ENCODE measurements around the gene ABHD8.

- TF ChIP-seq CTCF (conservative IDR thresholded peaks at IDR 0.05; ENCODE audit: low read depth, low read length): no peak
- no peak for TF ChIP-seq CEBPB (IDR thresholded peaks at IDR 0.05; ENCODE audit: low read depth, low read length)
- TF ChIP-seq POLR2A (IDR thresholded peaks at IDR 0.05; ENCODE audit: low read depth, low read length): no peak
- no peak for TF ChIP-seq FOS (IDR thresholded peaks at IDR 0.05; ENCODE audit: low read depth, low read length)
- TF ChIP-seq SMC3 (IDR thresholded peaks at IDR 0.05; ENCODE audit: low read depth, low read length): no peak
- TF ChIP-seq NFE2L2 (IDR thresholded peaks at IDR 0.05; ENCODE audit: low read depth, low read length): no peak
- no peak for TF ChIP-seq BHLHE40 (IDR thresholded peaks at IDR 0.05; ENCODE audit: low read depth, low read length)
- TF ChIP-seq MAZ (IDR thresholded peaks at IDR 0.05; ENCODE audit: borderline replicate concordance, low read depth, low read length): no peak
- no peak for TF ChIP-seq MAFK (IDR thresholded peaks at IDR 0.05; ENCODE audit: low read depth, low read length)
- TF ChIP-seq USF2 (IDR thresholded peaks at IDR 0.05; ENCODE audit: low read depth, low read length): no peak
- TF ChIP-seq RCOR1 (IDR thresholded peaks at IDR 0.05; ENCODE audit: insufficient replicate concordance, low read length): no peak
- TF ChIP-seq RAD21 (IDR thresholded peaks at IDR 0.05; ENCODE audit: low read length): no peak
- TF ChIP-seq CHD1 (IDR thresholded peaks at IDR 0.05; ENCODE audit: low read depth, low read length): no peak
- TF ChIP-seq RFX5 (IDR thresholded peaks at IDR 0.05; ENCODE audit: low read depth, low read length): no peak
Observed at GRCh38 chr19:17259118-17259780, 44.0 kb downstream of the ABHD8 start.

Data from IMR-90 (cell line).